ENCODE data around the gene PDE4A.
"Not testable (repeated sequence)": the region's sequence is repeated elsewhere in the genome, so short reads cannot be mapped to it uniquely, and the experiment has no call there.

The PDE4A gene

DNA sequence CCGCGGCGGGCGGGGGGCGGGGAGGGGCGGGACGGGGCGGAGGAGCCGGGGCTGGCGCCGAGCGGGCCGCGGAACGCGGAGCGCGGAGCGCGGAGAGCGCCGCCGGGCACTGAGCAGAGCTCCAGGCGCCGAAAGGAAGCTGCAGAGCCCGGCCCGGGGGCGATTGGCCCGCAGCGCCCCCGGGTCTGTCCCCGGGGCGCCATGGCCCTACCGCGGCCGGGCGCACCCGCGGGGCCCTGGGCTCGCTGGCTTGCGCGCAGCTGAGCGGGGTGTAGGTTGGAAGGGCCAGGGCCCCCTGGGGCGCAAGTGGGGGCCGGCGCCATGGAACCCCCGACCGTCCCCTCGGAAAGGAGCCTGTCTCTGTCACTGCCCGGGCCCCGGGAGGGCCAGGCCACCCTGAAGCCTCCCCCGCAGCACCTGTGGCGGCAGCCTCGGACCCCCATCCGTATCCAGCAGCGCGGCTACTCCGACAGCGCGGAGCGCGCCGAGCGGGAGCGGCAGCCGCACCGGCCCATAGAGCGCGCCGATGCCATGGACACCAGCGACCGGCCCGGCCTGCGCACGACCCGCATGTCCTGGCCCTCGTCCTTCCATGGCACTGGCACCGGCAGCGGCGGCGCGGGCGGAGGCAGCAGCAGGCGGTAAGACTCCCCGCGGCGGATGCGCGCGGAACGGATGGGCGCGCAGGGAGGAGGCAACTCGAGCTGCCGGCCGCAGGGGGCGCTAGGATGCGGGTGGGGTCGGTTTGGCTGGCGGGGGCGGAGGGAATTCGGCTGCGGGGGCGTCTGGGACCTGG, at the start of gene PDE4A:
PDE4A (plus strand) TSS at position 95 of the 796 bp plus-strand sequence; CDS start at position 322, 227 bp downstream.
- DNase-seq (ENCODE audit: low read depth): no peak

DNA sequence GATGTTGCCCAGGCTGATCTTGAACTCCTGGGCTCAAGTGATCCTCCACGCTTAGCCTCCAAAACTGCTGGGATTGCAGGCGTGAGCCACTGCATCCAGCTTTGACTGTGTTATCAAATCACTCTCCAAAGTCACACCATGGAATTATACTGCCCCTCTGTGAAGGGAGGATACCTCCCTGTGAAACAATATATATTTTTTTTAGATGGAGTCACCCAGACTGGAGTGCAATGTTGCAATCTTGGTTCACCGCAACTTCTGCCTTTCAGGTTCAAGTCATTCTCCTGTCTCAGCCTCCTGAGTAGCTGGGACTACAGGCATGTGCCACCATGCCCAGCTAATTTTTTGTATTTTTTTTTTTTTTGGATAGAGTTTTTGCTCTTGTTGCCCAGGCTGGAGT, 47.6 kb upstream of the PDE4A start:
- DNase-seq (ENCODE audit: low read depth): no peak

- DNase-seq (ENCODE audit: low read depth): no peak
These were observed 45.4 kb upstream of the PDE4A start for GRCh38 chr19:10374931-10375330.

GRCh38 chr19:10377140-10377640, 43.1 kb upstream of the PDE4A start:
- DNase-seq (ENCODE audit: low read depth): not testable (repeated sequence)

DNA sequence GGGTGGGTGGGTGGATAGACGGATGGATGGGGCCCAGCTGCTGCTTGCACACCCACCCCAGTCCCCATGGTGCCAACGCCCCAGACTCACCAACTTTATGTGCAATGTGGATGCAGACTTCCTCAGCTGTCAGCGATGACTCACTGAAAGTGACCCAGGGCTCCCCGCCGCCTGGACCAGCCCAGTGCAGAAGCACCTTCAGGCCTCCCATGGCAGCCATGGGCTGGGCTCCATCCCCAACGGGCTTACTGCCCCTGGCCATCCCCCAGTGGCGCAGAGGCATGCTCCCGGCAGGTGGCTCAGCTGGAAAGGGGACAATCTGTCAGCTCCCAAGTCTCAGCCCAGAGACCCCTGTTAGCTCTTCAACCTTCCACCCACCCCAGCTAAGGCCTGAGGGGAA, 42.2 kb upstream of the PDE4A start:
- DNase-seq (ENCODE audit: low read depth): no peak

DNA sequence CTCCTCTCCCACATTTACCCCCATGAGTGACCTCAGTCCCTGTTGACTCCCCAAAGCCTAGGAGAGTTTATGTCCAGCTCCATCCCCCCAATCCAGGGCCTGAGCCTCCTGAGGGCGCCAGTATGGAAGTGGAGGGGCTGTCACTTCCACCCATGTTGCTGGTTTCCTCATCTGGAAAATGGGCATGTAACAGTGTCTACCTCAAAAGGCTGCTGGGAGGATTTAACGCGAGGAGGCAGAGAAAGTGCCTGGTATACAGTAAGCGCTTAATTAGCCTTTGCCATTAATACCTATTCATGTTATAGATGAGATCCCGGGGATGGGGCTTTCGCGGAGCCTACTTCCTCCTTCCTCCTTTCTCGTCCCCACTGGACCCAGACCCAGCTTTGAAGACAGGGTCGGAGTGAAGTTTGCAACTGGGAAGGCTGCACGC, 40.4 kb upstream of the PDE4A start:
- no peak for DNase-seq (ENCODE audit: low read depth)

DNA sequence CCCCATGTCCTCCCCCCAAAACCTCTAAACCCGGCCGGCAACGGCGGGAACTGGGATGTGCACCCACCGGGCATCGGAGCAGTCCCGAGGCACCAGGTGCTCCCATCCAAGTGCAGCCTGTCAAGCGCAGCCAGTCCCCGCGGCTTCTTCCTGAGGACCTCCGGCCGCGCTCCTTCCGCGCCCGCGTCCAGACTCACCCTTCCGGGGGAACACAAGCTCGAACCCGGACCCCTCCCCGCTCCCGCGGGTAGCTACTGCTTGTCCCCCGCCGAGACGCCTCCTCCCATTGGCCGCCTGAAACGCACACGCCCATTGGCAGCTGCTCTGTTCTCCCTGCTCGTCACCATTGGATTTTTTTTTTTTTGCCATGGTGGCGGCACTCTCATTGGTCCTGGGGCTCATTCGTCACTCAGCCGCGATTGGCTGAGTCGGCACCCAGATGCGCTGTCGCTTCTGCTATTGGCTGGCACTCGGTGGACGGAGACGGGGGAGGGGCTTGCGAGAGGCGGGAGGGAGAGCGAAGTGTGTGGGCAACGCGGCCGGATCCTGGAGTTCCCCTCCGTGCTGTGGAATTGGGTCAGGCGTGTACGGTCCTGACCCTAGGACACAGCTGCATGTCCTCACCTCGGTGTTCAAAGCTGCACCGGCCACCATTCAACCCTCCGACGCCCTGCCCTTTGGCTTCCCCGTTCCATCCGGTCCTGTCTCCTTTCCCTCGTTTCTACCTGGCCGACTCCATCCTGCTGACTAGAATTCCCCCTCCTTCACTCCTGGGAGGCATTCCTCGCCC, 39.8 kb upstream of the PDE4A start, which contains the start of gene TYK2:
TYK2 (minus strand) TSS at position 260 of the 790 bp plus-strand sequence. CDS start 2,166 bp downstream, outside the sequence.
- peak; percentile 89 for DNase-seq (ENCODE audit: low read depth)

DNA sequence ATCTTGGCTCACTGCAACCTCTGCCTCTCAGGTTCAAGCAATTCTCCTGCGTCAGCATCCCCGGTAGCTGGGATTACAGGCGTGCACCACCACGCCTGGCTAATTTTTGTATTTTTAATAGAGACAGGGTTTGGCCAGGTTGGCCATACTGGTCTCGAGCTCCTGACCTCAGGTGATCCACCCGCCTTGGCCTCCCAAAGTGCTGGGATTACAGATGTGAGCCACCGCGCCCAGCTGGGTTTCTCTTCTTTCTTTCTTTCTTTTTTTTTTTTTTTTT, 37.2 kb upstream of the PDE4A start:
- not testable (repeated sequence) for DNase-seq (ENCODE audit: low read depth)

GRCh38 chr19:10384580-10384979, 35.8 kb upstream of the PDE4A start:
- DNase-seq (ENCODE audit: low read depth): no peak

- DNase-seq (ENCODE audit: low read depth): peak; percentile 75
These were observed 31.4 kb upstream of the PDE4A start for GRCh38 chr19:10388957-10389356.

- DNase-seq (ENCODE audit: low read depth): no peak
These were observed 30.5 kb upstream of the PDE4A start for GRCh38 chr19:10389863-10390262.

- peak; percentile 52 for DNase-seq (ENCODE audit: low read depth)
These were observed 29.6 kb upstream of the PDE4A start for GRCh38 chr19:10390652-10391286.

- DNase-seq (ENCODE audit: low read depth): no peak
These were observed 28.2 kb upstream of the PDE4A start for GRCh38 chr19:10392120-10392519.

- DNase-seq (ENCODE audit: low read depth): no peak
These were observed 27.2 kb upstream of the PDE4A start for GRCh38 chr19:10393137-10393536.

- DNase-seq (ENCODE audit: low read depth): no peak
These were observed 25.3 kb upstream of the PDE4A start for GRCh38 chr19:10395003-10395402.

DNA sequence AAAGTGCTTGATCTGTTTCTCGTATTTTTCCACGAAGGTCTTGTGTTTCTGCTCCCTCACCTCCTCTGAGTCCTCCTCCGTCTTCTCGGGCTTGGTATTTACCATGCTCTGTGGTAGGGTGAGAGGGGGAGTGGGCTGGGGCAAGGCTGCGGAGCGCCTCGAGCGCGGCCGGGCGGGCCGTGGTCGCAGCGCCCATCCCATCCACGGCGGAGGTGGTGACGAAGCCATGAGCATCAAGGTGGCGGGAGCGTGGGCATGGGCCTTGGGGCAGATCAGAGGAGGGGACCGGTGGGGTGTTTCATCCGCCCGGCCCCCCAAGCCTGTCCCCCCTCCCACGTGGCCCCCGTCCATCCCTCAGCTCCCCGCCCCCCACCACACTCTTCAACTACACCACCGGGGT, 24.9 kb upstream of the PDE4A start:
- no peak for DNase-seq (ENCODE audit: low read depth)

DNA sequence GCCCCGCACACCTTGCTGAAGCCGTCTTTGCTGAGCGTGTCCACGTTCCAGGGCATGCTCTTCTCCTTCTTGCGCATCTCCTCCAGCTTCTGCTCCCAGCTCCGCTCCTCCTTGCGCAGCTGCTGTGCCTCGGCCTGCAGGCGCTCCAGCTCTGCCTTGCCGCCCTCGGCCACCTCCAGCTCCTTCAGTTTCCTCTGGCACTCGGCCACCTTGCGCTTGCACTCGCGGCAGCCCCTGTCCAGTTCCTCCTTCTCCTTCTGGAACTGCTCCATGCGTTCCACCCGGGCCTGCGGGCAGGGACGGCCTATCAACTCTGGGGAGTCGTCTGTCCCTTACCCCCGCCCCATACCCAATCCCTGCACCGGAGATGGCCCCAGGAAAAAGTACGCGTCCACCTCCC, 24.4 kb upstream of the PDE4A start:
- no peak for DNase-seq (ENCODE audit: low read depth)

- DNase-seq (ENCODE audit: low read depth): no peak
These were observed 21.5 kb upstream of the PDE4A start for GRCh38 chr19:10398819-10399218.

GRCh38 chr19:10399340-10399739, 21.0 kb upstream of the PDE4A start:
- DNase-seq (ENCODE audit: low read depth): not testable (repeated sequence)

GRCh38 chr19:10399878-10400277, 20.5 kb upstream of the PDE4A start:
- DNase-seq (ENCODE audit: low read depth): no peak

DNA sequence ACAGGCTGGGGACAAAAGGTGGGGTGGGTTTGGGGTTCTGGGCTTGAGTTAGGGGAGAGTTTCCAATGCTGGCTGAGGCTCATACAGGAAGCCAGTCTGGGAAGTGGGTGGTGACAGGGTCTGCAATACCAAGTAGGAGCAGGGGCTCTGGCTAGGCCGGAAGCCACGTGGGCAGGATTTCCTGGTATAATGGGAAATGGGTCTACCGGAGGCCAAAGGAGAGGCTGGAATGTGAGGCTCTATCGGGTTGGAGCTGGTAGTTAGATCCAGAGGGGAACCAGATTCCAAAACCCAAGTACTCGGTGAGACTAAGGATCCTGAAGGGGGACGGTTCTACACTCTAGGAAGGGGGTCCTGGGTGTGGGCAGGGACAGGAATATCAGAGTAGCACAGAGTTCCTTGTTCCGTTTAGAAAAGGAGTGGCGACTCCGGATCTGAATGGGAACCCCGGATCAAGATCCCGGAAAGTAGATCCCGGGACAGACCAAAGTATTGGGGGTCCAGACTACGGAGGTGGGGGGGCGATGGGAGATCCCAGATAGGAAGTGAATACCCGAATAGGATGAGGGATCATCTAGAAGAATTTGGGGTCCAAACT, 17.8 kb upstream of the PDE4A start:
- DNase-seq (ENCODE audit: low read depth): no peak
